Bronchial smooth muscle cell (primary cell): Measurements from ENCODE around the gene DMTF1. TPM values are rescaled to one million over a fixed set of nuclear protein-coding genes. Genes with fewer than 3 reads are reported as not detected.

Source experiments
- total RNA-seq: library from RNA; depleted of rRNA; stranded (reverse); fragments of >200 nt; gene quantifications from 2 replicates; pipeline ENCODE4 v1.2.1, GENCODE V29; 2014

The DMTF1 gene, protein sequence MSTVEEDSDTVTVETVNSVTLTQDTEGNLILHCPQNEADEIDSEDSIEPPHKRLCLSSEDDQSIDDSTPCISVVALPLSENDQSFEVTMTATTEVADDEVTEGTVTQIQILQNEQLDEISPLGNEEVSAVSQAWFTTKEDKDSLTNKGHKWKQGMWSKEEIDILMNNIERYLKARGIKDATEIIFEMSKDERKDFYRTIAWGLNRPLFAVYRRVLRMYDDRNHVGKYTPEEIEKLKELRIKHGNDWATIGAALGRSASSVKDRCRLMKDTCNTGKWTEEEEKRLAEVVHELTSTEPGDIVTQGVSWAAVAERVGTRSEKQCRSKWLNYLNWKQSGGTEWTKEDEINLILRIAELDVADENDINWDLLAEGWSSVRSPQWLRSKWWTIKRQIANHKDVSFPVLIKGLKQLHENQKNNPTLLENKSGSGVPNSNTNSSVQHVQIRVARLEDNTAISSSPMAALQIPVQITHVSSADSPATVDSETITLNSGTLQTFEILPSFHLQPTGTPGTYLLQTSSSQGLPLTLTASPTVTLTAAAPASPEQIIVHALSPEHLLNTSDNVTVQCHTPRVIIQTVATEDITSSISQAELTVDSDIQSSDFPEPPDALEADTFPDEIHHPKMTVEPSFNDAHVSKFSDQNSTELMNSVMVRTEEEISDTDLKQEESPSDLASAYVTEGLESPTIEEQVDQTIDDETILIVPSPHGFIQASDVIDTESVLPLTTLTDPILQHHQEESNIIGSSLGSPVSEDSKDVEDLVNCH
- total RNA-seq: 40.8 and 68.6 TPM in 2 replicates

GRCh38 chr7:87152112-87152896 is at the start of gene DMTF1:
Gene DMTF1, plus strand, starts transcription at chr7:87152453. Its CDS starts 12,489 bp downstream, at chr7:87164942.

GRCh38 chr7:87219545-87220025 is 67.3 kb downstream of the DMTF1 start, which contains the start of gene TMEM243:
Gene TMEM243, minus strand, starts transcription at chr7:87219732. Its CDS starts 229 bp downstream, at chr7:87219503.

Other genes starting within 250 kb of the DMTF1 start
- gene ELAPOR2, start 92.8 kb upstream of the DMTF1 start, total RNA-seq: 0.26 and 2.2 TPM in 2 replicates
- gene TMEM243, start 67.3 kb downstream of the DMTF1 start, total RNA-seq: 33.1 and 33.8 TPM in 2 replicates
- 15.3 and 25.2 TPM in 2 replicates for gene CROT, start 193.2 kb downstream of the DMTF1 start, total RNA-seq